ENCODE data around the gene ATP5PB. TPM values are rescaled to one million over a fixed set of nuclear protein-coding genes. Genes with fewer than 3 reads are reported as not detected.

The ATP5PB gene
- total and polyA plus RNA-seq, 12 donors: 146 to 899 (median 789) TPM

DNA sequence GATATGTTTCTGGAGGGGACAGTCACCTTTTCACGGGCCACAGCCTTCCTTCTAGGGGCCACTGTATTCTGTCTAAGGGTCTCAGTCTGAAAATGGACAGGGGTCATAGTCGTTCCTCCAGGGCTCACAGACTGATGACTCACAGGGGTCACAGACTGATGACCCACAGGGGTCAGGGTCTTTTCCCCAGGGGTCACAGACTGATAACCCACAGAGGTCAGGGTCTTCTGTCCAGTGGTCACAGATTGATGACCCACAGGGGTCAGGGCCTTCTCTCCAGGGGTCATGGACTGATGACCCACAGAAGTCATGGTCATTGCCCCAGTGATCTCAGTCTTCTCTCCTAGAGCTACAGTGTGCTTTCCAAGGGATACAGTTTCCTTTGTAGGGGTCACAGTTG lies 34.5 kb upstream of the ATP5PB start:
- H3K9me3 ChIP-seq: no peaks in the 10 kb centered on the region
- H3K4me1 ChIP-seq: no peaks in the 10 kb centered on the region
- DNase-seq: no peak
- H3K36me3 ChIP-seq: peaks cover 0 to 6% (median 0%) of the 10 kb centered on the region in 9 donors
- intact Hi-C loops (cut with DNase I): no loop called here
- no peak for ATAC-seq
- H3K27ac ChIP-seq: no peak overlapping the region
- H3K4me3 ChIP-seq: no peak overlapping the region
- H3K27me3 ChIP-seq: no peaks in the 10 kb centered on the region
- TF ChIP-seq, protein P1, sequence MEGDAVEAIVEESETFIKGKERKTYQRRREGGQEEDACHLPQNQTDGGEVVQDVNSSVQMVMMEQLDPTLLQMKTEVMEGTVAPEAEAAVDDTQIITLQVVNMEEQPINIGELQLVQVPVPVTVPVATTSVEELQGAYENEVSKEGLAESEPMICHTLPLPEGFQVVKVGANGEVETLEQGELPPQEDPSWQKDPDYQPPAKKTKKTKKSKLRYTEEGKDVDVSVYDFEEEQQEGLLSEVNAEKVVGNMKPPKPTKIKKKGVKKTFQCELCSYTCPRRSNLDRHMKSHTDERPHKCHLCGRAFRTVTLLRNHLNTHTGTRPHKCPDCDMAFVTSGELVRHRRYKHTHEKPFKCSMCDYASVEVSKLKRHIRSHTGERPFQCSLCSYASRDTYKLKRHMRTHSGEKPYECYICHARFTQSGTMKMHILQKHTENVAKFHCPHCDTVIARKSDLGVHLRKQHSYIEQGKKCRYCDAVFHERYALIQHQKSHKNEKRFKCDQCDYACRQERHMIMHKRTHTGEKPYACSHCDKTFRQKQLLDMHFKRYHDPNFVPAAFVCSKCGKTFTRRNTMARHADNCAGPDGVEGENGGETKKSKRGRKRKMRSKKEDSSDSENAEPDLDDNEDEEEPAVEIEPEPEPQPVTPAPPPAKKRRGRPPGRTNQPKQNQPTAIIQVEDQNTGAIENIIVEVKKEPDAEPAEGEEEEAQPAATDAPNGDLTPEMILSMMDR (IDR thresholded peaks at IDR 0.05): no peak
- WGBS, 2 donors: 74 to 87% methylated on average over 2 of the region's 2 CpGs

GRCh38 chr1:111415461-111415860 lies 33.8 kb upstream of the ATP5PB start:
- Histone ChIP-seq H3K4me3 (no peak overlapping the region), H3K4me1 (no peaks in the 10 kb centered on the region), H3K27me3 (no peaks in the 10 kb centered on the region), H3K9me3 (no peaks in the 10 kb centered on the region), H3K36me3 (peaks cover 0 to 6% (median 0%) of the 10 kb centered on the region in 9 donors), H3K27ac (no peak overlapping the region)
- DNase-seq: no peak
- 86 to 93% methylated on average over 3 of the region's 3 CpGs for WGBS, 2 donors
- TF ChIP-seq, protein P1 (IDR thresholded peaks at IDR 0.05): no peak
- no peak for ATAC-seq
- intact Hi-C loops (cut with DNase I): no loop called here

GRCh38 chr1:111417755-111418154 lies 31.5 kb upstream of the ATP5PB start:
- H3K27me3 ChIP-seq: no peaks in the 10 kb centered on the region
- H3K4me1 ChIP-seq: no peaks in the 10 kb centered on the region
- no peak for ATAC-seq
- no peak for DNase-seq
- no peak overlapping the region for H3K27ac ChIP-seq
- 95 to 97% methylated on average over 1 of the region's 1 CpG for WGBS, 2 donors
- no peak overlapping the region for H3K4me3 ChIP-seq
- intact Hi-C loops (cut with DNase I): no loop called here
- peaks cover 0 to 12% (median 0%) of the 10 kb centered on the region in 9 donors for H3K36me3 ChIP-seq
- H3K9me3 ChIP-seq: no peaks in the 10 kb centered on the region
- TF ChIP-seq, protein P1 (IDR thresholded peaks at IDR 0.05): no peak

DNA sequence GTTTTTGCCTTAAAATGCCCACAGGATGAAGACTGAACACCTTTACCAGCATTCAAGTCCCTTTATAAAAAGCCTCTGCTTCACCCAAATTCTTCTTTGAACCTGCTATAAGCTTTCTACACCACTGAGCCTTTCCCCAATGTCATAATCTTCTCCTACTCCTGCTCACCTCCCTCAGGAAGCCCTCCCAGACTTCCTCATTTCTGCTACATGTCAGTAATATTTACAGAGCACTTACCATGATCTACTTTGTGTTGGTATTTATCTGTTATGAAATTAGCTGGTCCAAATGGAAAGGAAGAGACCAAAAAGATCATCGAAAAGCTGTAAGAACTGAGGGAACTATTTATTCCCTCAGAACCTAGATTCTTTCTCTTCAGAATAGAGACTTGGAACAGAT lies 30.2 kb upstream of the ATP5PB start:
- DNase-seq (no peak), ATAC-seq (no peak)
- TF ChIP-seq, protein P1 (IDR thresholded peaks at IDR 0.05): no peak
- intact Hi-C loops (cut with DNase I): no loop called here
- Histone ChIP-seq H3K27me3 (no peaks in the 10 kb centered on the region), H3K36me3 (peaks cover 0 to 12% (median 0%) of the 10 kb centered on the region in 9 donors), H3K4me1 (no peaks in the 10 kb centered on the region), H3K9me3 (no peaks in the 10 kb centered on the region), H3K4me3 (no peak overlapping the region), H3K27ac (no peak overlapping the region)
- 98% methylated on average over 1 of the region's 1 CpG for WGBS, 2 donors
